LHCN-M2 (cell line): Measurements from ENCODE around the gene ZNF367. TPM values are rescaled to one million over a fixed set of nuclear protein-coding genes. Genes with fewer than 3 reads are reported as not detected.

Source experiments
- DNase-seq: peaks from one replicate; pipeline ENCODE4 v3.0.0-alpha.2; 2012; ENCODE audit warnings: low read depth
- polyA plus RNA-seq: library from polyadenylated mRNA; unstranded; fragments of >200 nt; gene quantifications from one replicate; pipeline ENCODE4 v1.2.1, GENCODE V29; 2012; ENCODE audit warnings: missing spikeins
- total RNA-seq: library from RNA; depleted of rRNA; stranded (reverse); fragments of >200 nt; gene quantifications from 2 replicates; pipeline ENCODE4 v1.2.3, GENCODE V29; 2014; rRNA removed

Gene ZNF367
- total RNA-seq = 19.6 and 21.8 TPM in 2 replicates
- 5.1 TPM for polyA plus RNA-seq

DNA sequence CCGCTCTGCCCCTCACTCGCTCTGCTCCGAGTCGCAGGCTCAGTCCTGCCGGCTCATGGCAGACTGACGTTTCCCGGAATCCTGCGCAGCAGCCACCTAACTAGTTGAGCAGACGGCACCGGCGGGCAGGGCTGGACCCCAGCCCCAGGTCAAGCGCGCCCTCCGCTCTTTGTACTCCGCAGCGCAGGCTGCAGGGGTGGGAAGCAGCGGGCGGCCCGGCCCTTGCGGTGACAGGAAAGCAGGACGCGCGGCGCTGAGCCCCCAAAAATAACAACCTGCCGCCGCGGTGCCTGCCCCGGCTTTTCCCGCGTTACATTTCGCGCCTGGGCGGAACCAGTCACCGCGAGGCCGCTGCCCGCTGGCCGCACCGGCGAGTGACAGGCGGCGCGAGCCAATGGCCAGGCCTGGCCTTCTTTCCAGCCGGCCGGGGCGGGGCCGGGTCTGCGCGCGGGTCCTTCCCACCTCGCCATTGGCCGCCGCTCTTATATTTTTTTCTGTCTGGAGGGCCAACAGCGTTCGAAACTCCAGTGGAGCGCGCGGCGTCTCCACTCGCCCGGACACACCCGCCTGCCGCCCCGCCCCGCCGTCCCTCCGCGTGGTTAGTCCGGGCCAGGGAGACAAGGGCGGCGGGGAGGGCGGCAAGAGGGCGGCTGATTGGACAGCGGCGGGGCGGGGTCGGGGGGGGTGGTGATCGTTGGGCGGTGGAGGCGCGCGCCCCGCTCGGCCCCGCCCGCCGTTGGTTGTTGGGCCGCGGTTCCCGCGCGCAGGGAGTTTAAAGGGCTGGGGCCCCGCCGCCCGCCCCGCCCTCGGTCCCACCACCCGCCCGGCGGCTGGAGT, at the start of gene ZNF367:
Gene ZNF367, minus strand, starts transcription at position 288 of the 837 bp plus-strand sequence. CDS start 338 bp downstream, outside the sequence.
- DNase-seq = peak; percentile 98

DNA sequence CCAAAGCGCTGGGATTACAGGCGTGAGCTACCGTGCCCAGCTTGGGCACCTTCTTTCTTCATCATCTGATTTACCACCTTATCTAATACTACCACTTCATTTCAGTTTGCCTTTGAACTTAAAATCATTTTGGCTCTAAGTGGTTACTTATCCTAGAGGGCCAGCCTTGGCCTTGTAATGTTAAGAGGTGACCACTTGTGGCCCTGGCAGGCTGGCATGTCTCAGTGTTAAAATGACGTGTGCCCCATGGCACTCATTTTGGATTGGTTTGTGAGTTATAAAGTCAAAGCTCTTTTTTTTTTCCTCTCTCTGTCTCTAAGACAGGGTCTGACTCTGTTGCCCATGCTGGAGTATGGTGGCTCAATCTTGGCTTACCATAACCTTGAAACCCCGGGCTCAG, 49.6 kb upstream of the ZNF367 start:
- DNase-seq = no peak

DNA sequence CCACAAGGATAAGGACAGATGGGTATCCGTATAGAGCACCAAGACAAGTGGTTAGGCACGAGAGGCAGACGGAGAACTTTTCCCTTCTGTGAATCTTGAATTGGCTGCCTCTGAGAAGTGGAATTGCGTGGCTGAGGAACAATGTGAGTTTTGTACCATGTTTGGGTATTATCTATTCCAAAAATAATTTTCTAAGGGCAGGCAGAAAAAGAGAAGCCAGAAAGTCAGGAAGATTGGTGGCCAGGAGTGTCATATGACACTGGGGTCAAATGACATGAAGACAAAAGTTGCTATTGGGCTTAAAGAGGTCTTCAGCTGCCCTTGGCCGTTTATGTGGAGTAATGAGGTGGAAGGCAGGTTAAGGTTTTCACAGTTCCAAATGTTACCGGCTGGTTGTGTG, 46.3 kb upstream of the ZNF367 start:
- no peak for DNase-seq

- DNase-seq = no peak
Observed at GRCh38 chr9:96462541-96462940, 44.4 kb upstream of the ZNF367 start.

GRCh38 chr9:96461336-96461735, 43.2 kb upstream of the ZNF367 start:
- DNase-seq = no peak

DNA sequence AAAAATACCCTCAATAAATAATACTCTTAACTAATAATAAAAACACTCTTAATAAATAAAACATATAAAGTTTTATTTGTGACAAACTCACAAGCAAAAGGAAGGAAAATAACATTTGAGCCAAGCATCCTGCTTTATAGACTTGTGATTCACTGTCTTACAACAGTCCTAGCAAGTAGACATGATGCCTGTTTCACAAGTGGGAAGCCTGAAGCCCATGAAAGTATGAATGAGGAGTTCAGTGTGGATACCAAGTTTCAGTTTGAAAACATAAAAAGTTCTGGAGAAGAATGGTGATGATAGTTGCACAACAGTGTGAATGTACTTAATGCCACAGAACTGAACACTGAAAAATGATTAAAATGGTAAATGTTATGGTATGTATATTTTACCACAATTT, 42.7 kb upstream of the ZNF367 start:
- DNase-seq = no peak

DNA sequence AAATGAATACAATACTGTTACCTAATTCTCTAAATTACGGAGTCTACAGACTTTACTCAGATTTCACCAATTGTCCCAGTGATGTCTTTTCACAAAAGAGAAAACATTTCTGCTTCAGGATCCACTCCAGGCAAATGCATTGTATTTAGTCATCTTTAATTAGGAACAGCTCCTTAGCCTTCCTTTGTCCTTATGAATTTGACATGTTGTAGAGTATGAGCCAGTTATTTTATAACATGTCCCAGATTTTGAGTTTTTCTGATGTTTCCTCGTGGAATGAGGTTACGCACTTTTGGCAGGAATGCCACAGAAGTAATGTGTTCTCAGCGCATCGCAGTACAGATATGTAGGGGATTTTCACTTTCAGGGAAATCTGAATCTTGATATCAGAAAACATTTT, 42.3 kb upstream of the ZNF367 start:
- no peak for DNase-seq

- no peak for DNase-seq
Observed at GRCh38 chr9:96459268-96460007, 41.3 kb upstream of the ZNF367 start.

- DNase-seq = no peak
Observed at GRCh38 chr9:96458226-96458625, 40.1 kb upstream of the ZNF367 start.

GRCh38 chr9:96457266-96457665, 39.1 kb upstream of the ZNF367 start:
- DNase-seq = no peak

DNA sequence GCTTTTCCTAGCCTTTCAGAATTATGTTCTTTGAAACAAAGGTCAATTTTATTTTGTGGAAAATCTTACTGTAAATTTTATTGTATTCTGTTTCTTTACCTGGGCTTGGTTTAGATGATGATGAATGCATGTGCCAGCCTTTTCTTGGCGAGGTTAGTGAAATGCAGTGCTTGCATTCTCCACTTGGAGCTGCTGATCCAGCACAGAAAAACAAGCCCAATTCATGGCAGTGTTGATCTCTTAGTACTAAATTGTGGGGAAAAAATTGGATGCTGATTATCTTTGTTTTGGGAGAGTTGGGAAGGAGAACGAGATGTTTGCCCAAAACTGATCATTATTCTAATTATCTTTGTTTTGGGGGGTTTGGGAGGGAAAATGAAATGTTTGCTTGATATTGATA, 35.5 kb upstream of the ZNF367 start:
- DNase-seq = peak; percentile 50

GRCh38 chr9:96450613-96451528, 32.7 kb upstream of the ZNF367 start:
- DNase-seq = peak; percentile 15

DNA sequence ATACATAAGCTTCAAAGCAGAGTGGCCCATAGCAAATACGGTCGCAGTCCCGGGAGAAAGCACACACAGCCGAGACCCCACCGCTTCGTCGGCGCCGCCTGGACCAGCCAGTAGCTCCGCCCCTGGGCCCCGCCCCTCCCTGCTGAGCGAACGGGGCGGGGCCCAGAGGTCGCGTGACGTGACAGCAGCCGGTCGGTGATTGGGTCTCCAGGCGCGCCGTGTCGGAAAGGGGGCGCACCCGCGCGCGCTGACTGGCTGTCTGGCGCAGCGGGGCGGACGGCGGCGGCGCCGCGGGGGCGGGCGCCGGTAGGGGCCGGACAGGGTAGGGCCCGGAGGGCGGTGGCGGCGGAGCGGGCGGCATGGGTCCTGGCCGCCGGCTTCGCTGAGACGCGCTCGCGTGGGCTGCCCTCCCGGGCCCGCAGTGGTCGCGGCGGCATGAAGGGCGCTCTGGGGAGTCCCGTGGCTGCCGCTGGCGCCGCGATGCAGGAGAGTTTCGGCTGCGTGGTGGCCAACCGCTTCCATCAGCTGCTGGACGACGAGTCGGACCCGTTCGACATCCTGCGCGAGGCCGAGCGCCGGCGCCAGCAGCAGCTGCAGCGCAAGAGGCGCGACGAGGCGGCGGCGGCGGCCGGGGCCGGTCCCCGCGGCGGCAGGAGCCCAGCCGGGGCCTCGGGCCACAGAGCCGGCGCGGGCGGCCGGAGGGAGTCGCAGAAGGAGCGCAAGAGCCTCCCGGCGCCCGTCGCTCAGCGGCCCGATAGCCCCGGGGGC, 31.9 kb upstream of the ZNF367 start, which contains the start of gene HABP4:
Gene HABP4, plus strand, starts transcription at position 325 of the 768 bp plus-strand sequence. Its CDS starts 111 bp downstream, at position 436.
- DNase-seq = peak; percentile 92

DNA sequence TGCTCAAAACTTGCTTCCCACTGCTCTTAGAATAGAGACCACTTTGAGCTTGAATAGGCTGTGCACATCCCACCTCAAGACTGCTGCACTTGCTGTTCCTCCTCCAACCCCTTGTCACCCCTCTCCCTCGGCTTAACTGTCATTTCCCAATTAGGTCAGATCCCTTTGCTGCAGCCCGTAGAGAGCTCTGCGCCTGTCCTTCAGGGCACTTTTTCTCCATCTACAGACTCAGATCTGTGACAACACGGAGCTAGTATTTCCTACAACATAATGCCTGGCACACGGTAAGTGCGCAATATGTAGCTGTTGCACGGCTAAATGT, 31.3 kb upstream of the ZNF367 start:
- DNase-seq = no peak

GRCh38 chr9:96448546-96449170, 30.5 kb upstream of the ZNF367 start:
- DNase-seq = no peak

DNA sequence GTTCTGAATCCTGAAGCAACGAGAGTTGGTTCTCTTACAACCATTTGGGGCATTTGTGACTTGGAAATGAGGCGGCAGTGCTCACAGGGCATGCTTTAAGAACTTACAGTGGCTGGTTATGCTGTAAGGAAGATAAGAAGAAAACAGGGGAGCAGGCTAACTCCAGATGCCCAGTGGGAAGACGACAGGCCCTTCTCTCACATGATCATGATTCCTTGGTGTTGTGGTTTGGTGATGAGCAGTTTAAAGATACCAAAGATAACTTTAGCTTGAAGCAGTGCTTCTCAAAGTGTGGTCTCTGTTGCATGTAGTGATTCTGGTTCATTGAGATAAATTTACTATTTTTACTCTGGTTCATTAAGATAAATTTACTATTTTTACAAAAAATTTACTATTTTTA, 29.2 kb upstream of the ZNF367 start:
- DNase-seq = no peak

DNA sequence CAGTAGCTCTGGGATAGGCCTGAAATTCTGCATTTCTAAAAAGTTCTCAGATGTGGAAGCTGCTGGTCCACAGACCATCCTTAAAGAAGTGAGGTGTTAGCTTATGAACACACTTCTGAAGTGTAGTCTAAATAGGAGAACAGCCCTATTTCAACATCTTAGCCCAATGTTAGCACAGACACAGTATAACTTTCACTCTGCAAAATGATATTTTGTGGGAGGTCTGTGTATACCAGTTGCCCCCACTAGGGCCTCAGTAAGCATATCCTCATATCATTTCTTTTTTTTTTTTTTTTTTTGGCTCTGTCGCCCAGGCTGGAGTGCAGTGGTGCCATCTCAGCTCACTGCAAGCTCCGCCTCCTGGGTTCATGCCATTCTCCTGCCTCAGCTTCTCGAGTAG, 24.3 kb upstream of the ZNF367 start:
- DNase-seq = peak; percentile 13

GRCh38 chr9:96441798-96442445, 23.8 kb upstream of the ZNF367 start:
- DNase-seq = peak; percentile 28

DNA sequence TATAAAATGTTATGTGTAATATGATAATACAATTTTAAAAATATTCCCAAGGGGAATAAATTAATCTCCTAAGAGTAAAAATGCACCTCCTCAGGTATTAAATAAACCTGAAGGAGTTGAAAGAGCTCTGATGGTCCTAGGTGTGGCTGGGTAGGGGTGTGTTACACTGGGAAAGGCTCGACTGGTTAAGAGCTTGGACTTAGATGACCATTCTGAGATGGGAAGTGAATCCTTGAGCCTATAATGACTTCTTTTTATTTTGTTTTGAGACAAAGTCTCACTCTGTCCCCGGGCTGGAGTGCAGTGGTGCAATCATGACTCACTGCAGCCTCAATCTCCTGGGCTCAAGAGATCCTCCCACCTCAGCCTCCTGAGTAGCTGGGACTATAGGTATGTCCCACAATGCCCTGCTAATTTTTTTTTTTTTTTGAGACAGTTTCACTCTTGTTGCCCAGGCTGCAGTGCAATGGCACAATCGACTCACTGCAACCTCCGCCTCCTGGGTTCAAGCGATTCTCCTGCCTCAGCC, 22.6 kb upstream of the ZNF367 start:
- no peak for DNase-seq

GRCh38 chr9:96437454-96437853, 19.3 kb upstream of the ZNF367 start:
- DNase-seq = no peak
